HepG2 (cell line): ENCODE measurements around the gene SRRM2. TPM values are rescaled to one million over a fixed set of nuclear protein-coding genes. Genes with fewer than 3 reads are reported as not detected.
A peak's percentile ranks its signal among the peaks of the same experiment; 100 is the strongest.

Experiments
- CENPT ChIP-seq: sonication (generic); formaldehyde crosslinking; IDR thresholded peaks from 2 replicates; pipeline ENCODE4 v1.8.0; 2022; ENCODE audit warnings: low read depth, mild to moderate bottlenecking, moderate library complexity, missing genetic modification reagents
- ELF1 ChIP-seq: sonication (generic); formaldehyde crosslinking; IDR thresholded peaks from 2 replicates; pipeline ENCODE4 v1.4.0; 2020; ENCODE audit warnings: missing genetic modification reagents
- EP300 ChIP-seq, 3 experiments: sonication (generic) in 1 of 3; formaldehyde crosslinking in 1 of 3; IDR thresholded peaks; 2 replicates each; pipeline versions ENCODE4 v1.5.1 to v1.6.1; 2011 to 2020; ENCODE audit warnings: low read depth in 2 of 3, low read length in 2 of 3, borderline replicate concordance in 1 of 3, improper control_type of control experiment in 1 of 3, mild to moderate bottlenecking in 1 of 3, missing genetic modification reagents in 1 of 3, moderate library complexity in 1 of 3
- FOXC1 ChIP-seq: sonication (generic); formaldehyde crosslinking; IDR thresholded peaks from 2 replicates; pipeline ENCODE4 v1.8.0; 2022; ENCODE audit warnings: mild to moderate bottlenecking, missing genetic modification reagents, borderline replicate concordance
- GPN1 ChIP-seq: sonication (generic); formaldehyde crosslinking; IDR thresholded peaks from 2 replicates; pipeline ENCODE4 v1.5.1; 2020; ENCODE audit warnings: missing genetic modification reagents, borderline replicate concordance
- ISL2 ChIP-seq: sonication (generic); formaldehyde crosslinking; IDR thresholded peaks from 2 replicates; pipeline ENCODE4 v1.5.0; 2020; ENCODE audit warnings: missing genetic modification reagents
- MAFF ChIP-seq: IDR thresholded peaks from 2 replicates; pipeline ENCODE4 v1.6.1; 2011; ENCODE audit warnings: low read depth, low read length, improper control_type of control experiment
- MIER3 ChIP-seq: IDR thresholded peaks from 2 replicates; pipeline ENCODE4 v1.6.1; 2016; ENCODE audit warnings: missing compliant biosample characterization, borderline replicate concordance
- PAWR ChIP-seq: sonication (generic); formaldehyde crosslinking; IDR thresholded peaks from 2 replicates; pipeline ENCODE4 v1.4.0; 2020; ENCODE audit warnings: missing genetic modification reagents, mild to moderate bottlenecking, borderline replicate concordance
- SRY ChIP-seq: sonication (generic); formaldehyde crosslinking; IDR thresholded peaks from 2 replicates; pipeline ENCODE4 v1.8.0; 2022; ENCODE audit warnings: mild to moderate bottlenecking, missing genetic modification reagents
- TEAD3 ChIP-seq: optimal IDR thresholded peaks from 2 replicates; pipeline ENCODE3; 2016; ENCODE audit warnings: borderline replicate concordance
- TGIF2 ChIP-seq: IDR thresholded peaks from 2 replicates; pipeline ENCODE4 v1.6.1; 2016; ENCODE audit warnings: control low read depth, missing compliant biosample characterization
- ZNF205 ChIP-seq: IDR thresholded peaks from 2 replicates; pipeline ENCODE4 v1.6.1; 2018; ENCODE audit warnings: missing biosample characterization, missing genetic modification reagents
- ZNF207 ChIP-seq: fragments of 450-650 bp; IDR thresholded peaks from 2 replicates; pipeline ENCODE4 v1.6.1; 2016; ENCODE audit warnings: antibody characterized with exemption, borderline replicate concordance
- ZNF33B ChIP-seq: sonication (generic); formaldehyde crosslinking; IDR thresholded peaks from 2 replicates; pipeline ENCODE4 v1.5.1; 2020; ENCODE audit warnings: mild to moderate bottlenecking, missing genetic modification reagents
- ZSCAN21 ChIP-seq: sonication (generic); formaldehyde crosslinking; IDR thresholded peaks from 2 replicates; pipeline ENCODE4 v1.8.0; 2022; ENCODE audit warnings: mild to moderate bottlenecking, missing genetic modification reagents, moderate library complexity, borderline replicate concordance
- polyA plus RNA-seq, 8 experiments: library from polyadenylated mRNA; depleted of rRNA in 3 of 8; stranded (reverse) in 7 of 8; unstranded in 1 of 8; fragments of >200 nt; fragmentation: Illumina TruSeq in 4 of 8; extraction: Trizol in 4 of 8; gene quantifications; 2 replicates each; pipeline versions ENCODE4 v1.2.1 to v1.2.3, GENCODE V29; 2011 to 2016; ENCODE audit warnings: low read depth in 4 of 8, missing spikeins in 1 of 8, mixed read lengths in 1 of 8; ENCODE audit not compliant: insufficient read depth in 1 of 8
- total RNA-seq, 5 experiments: library from RNA; depleted of rRNA; stranded (reverse); fragments of >200 nt; fragmentation: Illumina TruSeq; extraction: Trizol; gene quantifications; 2 replicates each; pipeline ENCODE4 v1.2.3, GENCODE V29; 2016; ENCODE audit warnings: low read depth in 1 of 5
- TF ChIP-seq, protein P1 (sequence below), 2 experiments: sonication (generic) in 1 of 2; formaldehyde crosslinking in 1 of 2; IDR thresholded peaks; 2 replicates each; pipeline versions ENCODE4 v1.4.0 to v1.6.1; 2016 to 2020; ENCODE audit warnings: borderline replicate concordance in 1 of 2, low read depth in 1 of 2, mild to moderate bottlenecking in 1 of 2, missing genetic modification reagents in 1 of 2
- TF ChIP-seq, protein P2 (sequence below): sonication (generic); formaldehyde crosslinking; conservative IDR thresholded peaks from 2 replicates; pipeline ENCODE4 v1.4.0; 2020; ENCODE audit warnings: missing genetic modification reagents
- TF ChIP-seq, protein P3 (sequence below): sonication (generic); formaldehyde crosslinking; IDR thresholded peaks from 2 replicates; pipeline ENCODE4 v1.8.0; 2022; ENCODE audit warnings: missing genetic modification reagents, low read depth, mild to moderate bottlenecking, borderline replicate concordance
- TF ChIP-seq, protein P4 (sequence below): sonication (generic); formaldehyde crosslinking; IDR thresholded peaks from 2 replicates; pipeline ENCODE4 v1.4.0; 2020; ENCODE audit warnings: missing genetic modification reagents

Gene SRRM2
- total and polyA plus RNA-seq, 2 of the 13 experiments (the other 11 are each of a cell fraction or from before 2014, with no cell fraction given): 50.4 to 112 TPM

DNA sequence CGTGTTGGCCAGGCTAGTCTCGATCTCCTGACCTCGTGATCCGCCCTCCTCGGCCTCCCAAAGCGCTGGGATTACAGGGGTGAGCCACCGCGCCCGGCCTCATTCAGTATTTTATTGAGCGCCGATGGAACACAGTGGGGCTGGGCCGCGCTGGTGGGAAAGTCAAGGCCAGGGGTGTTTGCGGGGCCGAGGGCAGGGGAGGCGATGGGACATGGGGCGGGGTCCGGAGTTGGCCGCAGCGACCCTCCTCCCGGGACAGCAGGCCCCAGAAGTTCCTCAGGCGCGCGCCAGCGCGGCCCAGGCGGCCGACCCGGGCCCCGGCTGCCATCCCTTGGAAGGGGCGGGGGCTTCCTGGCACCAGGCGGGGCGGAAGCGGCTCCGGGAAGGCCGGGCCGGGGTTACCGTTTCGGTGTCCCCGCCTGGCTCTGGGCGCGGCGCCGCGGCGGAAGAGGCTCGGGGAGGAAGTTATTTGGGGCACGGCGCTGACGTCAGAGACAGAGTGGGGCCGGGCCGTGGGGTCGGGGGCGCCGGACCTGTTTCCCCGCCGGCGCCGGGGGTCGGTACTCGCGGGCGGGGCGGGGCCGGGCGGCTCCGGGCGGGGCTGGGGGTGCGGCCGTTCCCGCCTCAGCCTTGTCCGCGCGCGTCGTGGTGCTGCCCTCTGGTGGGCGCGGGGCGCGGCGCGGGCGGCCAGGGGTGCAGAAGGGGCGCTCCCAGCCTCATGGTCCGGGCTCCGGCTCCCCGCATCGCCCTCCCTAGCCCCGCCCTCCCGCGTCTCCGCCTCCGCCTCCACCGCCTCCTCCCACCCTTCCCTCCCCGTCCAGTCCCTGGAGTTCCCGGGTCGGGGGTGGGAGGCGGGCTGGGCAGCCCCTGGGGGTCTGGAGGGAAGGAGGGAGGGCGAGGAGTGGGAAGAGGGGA, 31.5 kb upstream of the SRRM2 start (continued):
- TF ChIP-seq, protein P1, sequence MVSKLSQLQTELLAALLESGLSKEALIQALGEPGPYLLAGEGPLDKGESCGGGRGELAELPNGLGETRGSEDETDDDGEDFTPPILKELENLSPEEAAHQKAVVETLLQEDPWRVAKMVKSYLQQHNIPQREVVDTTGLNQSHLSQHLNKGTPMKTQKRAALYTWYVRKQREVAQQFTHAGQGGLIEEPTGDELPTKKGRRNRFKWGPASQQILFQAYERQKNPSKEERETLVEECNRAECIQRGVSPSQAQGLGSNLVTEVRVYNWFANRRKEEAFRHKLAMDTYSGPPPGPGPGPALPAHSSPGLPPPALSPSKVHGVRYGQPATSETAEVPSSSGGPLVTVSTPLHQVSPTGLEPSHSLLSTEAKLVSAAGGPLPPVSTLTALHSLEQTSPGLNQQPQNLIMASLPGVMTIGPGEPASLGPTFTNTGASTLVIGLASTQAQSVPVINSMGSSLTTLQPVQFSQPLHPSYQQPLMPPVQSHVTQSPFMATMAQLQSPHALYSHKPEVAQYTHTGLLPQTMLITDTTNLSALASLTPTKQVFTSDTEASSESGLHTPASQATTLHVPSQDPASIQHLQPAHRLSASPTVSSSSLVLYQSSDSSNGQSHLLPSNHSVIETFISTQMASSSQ (IDR thresholded peaks at IDR 0.05; ENCODE audit: low read depth): no peak
- TF ChIP-seq, protein P1 (CRISPR knock-in tag; IDR thresholded peaks at IDR 0.05; ENCODE audit: borderline replicate concordance): peak; percentile 46; the same call in 1 of the 2 replicates
- TF ChIP-seq FOXC1 (CRISPR knock-in tag) (no peak), ZSCAN21 (CRISPR knock-in tag) (peak; percentile 69), GPN1 (CRISPR knock-in tag) (peak; percentile 54; the same call in 1 of the 2 replicates), PAWR (CRISPR knock-in tag) (no peak), ZNF33B (no peak), ZNF207 (no peak), TEAD3 (CRISPR knock-in tag) (peak; percentile 13), TGIF2 (no peak), ZNF205 (no peak), ELF1 (CRISPR knock-in tag) (peak; percentile 73), MAFF (no peak), MIER3 (no peak; the same call in 1 of the 2 replicates), ISL2 (CRISPR knock-in tag) (0 out of 2 replicates have a peak, but pooled peaks have one; percentile 21), CENPT (CRISPR knock-in tag) (no peak), EP300 (IDR thresholded peaks at IDR 0.05; ENCODE audit: low read depth in 2 of 2, low read length in 2 of 2) (peak in 1 of 2 experiments; percentile 52; a peak in 2 of 4 replicates), EP300 (CRISPR knock-in tag; IDR thresholded peaks at IDR 0.05; ENCODE audit: borderline replicate concordance) (0 out of 2 replicates have a peak, but pooled peaks have one; percentile 35), SRY (CRISPR knock-in tag) (peak; percentile 80)
- TF ChIP-seq, protein P2, sequence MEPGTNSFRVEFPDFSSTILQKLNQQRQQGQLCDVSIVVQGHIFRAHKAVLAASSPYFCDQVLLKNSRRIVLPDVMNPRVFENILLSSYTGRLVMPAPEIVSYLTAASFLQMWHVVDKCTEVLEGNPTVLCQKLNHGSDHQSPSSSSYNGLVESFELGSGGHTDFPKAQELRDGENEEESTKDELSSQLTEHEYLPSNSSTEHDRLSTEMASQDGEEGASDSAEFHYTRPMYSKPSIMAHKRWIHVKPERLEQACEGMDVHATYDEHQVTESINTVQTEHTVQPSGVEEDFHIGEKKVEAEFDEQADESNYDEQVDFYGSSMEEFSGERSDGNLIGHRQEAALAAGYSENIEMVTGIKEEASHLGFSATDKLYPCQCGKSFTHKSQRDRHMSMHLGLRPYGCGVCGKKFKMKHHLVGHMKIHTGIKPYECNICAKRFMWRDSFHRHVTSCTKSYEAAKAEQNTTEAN (CRISPR knock-in tag): peak; percentile 53; the same call in 1 of the 2 replicates
- TF ChIP-seq, protein P3, sequence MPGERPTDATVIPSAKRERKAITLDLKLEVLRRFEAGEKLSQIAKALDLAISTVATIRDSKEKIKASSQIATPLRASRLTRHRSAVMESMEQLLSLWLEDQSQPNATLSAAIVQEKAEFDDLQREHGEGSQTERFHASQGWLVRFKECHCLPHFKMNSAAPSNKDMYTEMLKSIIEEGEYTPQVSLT (CRISPR knock-in tag): no peak
- TF ChIP-seq, protein P4, sequence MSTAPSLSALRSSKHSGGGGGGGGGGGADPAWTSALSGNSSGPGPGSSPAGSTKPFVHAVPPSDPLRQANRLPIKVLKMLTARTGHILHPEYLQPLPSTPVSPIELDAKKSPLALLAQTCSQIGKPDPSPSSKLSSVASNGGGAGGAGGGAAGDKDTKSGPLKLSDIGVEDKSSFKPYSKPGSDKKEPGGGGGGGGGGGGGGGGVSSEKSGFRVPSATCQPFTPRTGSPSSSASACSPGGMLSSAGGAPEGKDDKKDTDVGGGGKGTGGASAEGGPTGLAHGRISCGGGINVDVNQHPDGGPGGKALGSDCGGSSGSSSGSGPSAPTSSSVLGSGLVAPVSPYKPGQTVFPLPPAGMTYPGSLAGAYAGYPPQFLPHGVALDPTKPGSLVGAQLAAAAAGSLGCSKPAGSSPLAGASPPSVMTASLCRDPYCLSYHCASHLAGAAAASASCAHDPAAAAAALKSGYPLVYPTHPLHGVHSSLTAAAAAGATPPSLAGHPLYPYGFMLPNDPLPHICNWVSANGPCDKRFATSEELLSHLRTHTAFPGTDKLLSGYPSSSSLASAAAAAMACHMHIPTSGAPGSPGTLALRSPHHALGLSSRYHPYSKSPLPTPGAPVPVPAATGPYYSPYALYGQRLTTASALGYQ (CRISPR knock-in tag): peak; percentile 77; the same call in 1 of the 2 replicates
